ENCODE measurements around the gene KCNRG. TPM values are rescaled to one million over a fixed set of nuclear protein-coding genes. Genes with fewer than 3 reads are reported as not detected.

KCNRG gene
- total RNA-seq, 1 donor from 2014 or later = 0.61 TPM

DNA sequence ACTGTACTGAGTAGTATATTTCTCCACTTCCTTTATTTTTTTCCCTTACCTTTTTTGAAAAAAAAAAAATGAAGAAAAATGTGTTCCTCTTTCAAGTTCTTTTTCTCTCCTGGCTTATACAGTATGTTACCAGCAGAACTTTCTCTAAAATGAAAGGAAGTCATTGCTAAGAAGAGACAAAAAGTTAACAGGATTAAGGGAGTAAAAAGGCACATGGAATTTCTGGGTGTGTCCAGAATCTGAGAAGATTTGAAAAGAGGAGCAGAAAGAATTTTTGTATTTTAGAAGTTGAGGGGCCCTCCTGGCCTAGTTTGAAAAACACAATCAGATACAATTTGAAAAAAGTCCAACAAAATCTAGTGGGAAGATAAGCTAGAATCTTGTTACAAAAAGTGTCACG, 39.4 kb upstream of the KCNRG start:
- Histone ChIP-seq H3K4me2 (ENCODE audit: low read length) (no peak overlapping the region), H3K9ac (ENCODE audit: low read length) (no peak overlapping the region), H3K79me2 (ENCODE audit: insufficient read depth, low read length) (no peaks in the 10 kb centered on the region), H3K4me3 (ENCODE audit: insufficient read depth, low read depth, low read length) (no peak overlapping the region), H3K9me3 (ENCODE audit: insufficient read depth, low read depth, low read length) (no peaks in the 10 kb centered on the region), H2AFZ (ENCODE audit: low read depth, low read length) (no peak overlapping the region), H3K4me1 (ENCODE audit: insufficient read depth, low read length) (no peaks in the 10 kb centered on the region), H3K27ac (ENCODE audit: low read depth, low read length) (no peak overlapping the region), H4K20me1 (ENCODE audit: insufficient read depth, low read length) (no peaks in the 10 kb centered on the region), H3K27me3 (ENCODE audit: insufficient read depth, low read length) (no peaks in the 10 kb centered on the region), H3K36me3 (ENCODE audit: insufficient read depth, low read length) (no peaks in the 10 kb centered on the region)
- FAIRE-seq = no peak
- peaks cover 7% of the 10 kb centered on the region for H3K4me1 Mint-ChIP-seq (ENCODE audit: low read depth, unreplicated experiment)
- DNase-seq (ENCODE audit: low read depth) = no peak
- H3K9me3 Mint-ChIP-seq (ENCODE audit: unreplicated experiment) = no peaks in the 10 kb centered on the region
- H3K27me3 Mint-ChIP-seq (ENCODE audit: low read depth, unreplicated experiment) = peaks cover 3% of the 10 kb centered on the region
- no peak overlapping the region for H3K27ac Mint-ChIP-seq (ENCODE audit: unreplicated experiment)
- TF ChIP-seq CTCF (IDR thresholded peaks at IDR 0.05; ENCODE audit: insufficient read depth, low read depth, low read length) (no peak), EZH2 (IDR thresholded peaks at IDR 0.05; ENCODE audit: insufficient read depth, low read length) (no peak)
- no peak overlapping the region for H3K4me3 Mint-ChIP-seq (ENCODE audit: unreplicated experiment)
- H3K36me3 Mint-ChIP-seq (ENCODE audit: low read depth, unreplicated experiment) = no peaks in the 10 kb centered on the region

DNA sequence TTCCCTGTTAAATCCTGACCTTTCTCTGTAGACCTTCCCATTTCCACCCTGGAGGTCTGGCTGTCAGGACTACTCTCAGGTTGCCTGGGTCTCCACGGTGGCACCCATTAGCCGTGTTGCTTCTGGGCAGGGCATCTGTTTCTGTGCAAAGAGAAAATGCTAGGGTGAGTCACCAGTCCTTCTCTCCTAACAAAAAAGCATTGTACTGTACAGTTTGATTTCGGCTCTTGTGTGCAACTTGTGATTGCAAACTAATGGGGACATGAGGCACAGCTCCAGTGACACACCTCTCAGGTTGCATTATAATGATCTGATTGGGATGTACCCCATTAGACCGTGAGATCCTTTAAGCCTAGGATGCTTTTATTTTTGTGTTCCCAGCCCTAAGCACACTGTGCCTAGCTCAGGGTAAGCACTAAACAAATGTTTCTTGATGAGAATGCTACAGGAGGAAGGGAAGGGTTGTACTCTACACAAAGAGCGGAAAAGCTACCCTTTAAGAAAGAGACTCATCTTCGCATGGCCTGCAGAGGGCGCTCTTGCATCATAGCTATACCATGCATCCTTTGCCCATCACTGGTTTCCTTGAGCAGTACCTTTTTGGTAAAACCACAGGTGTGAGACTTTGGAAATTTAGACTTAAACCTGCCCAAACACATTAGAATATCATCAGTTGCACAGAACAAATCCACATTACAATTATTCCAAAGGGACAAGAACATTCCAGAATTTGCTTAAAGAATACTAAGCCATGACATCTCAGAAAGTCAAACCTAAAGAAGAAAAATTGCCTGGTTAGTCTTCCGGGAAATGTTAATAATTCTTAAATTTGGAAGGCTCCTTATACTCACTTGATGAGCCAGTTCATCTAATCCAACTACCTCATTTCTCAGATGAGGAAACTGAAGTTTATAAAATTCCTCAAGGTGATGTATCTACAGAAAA, 38.7 kb upstream of the KCNRG start:
- DNase-seq (ENCODE audit: low read depth) (peak; percentile 47), FAIRE-seq (peak; percentile 17)
- Mint-ChIP-seq H3K4me1 (ENCODE audit: low read depth, unreplicated experiment) (peaks cover 7% of the 10 kb centered on the region), H3K27me3 (ENCODE audit: low read depth, unreplicated experiment) (peaks cover 3% of the 10 kb centered on the region), H3K4me3 (ENCODE audit: unreplicated experiment) (peak overlapping the region; percentile 13), H3K27ac (ENCODE audit: unreplicated experiment) (no peak overlapping the region), H3K9me3 (ENCODE audit: unreplicated experiment) (no peaks in the 10 kb centered on the region), H3K36me3 (ENCODE audit: low read depth, unreplicated experiment) (no peaks in the 10 kb centered on the region)
- H3K9ac ChIP-seq (ENCODE audit: low read length) = no peak overlapping the region
- no peaks in the 10 kb centered on the region for H4K20me1 ChIP-seq (ENCODE audit: insufficient read depth, low read length)
- H3K4me1 ChIP-seq (ENCODE audit: insufficient read depth, low read length) = no peaks in the 10 kb centered on the region
- no peaks in the 10 kb centered on the region for H3K79me2 ChIP-seq (ENCODE audit: insufficient read depth, low read length)
- H3K4me3 ChIP-seq (ENCODE audit: insufficient read depth, low read depth, low read length) = no peak overlapping the region
- H3K9me3 ChIP-seq (ENCODE audit: insufficient read depth, low read depth, low read length) = no peaks in the 10 kb centered on the region
- H3K27me3 ChIP-seq (ENCODE audit: insufficient read depth, low read length) = no peaks in the 10 kb centered on the region
- peak overlapping the region; percentile 32 for H3K4me2 ChIP-seq (ENCODE audit: low read length)
- H3K27ac ChIP-seq (ENCODE audit: low read depth, low read length) = no peak overlapping the region
- H3K36me3 ChIP-seq (ENCODE audit: insufficient read depth, low read length) = no peaks in the 10 kb centered on the region
- H2AFZ ChIP-seq (ENCODE audit: low read depth, low read length) = peak overlapping the region; percentile 0
- TF ChIP-seq EZH2 (IDR thresholded peaks at IDR 0.05; ENCODE audit: insufficient read depth, low read length) (no peak), CTCF (IDR thresholded peaks at IDR 0.05; ENCODE audit: insufficient read depth, low read depth, low read length) (peak; percentile 96)

DNA sequence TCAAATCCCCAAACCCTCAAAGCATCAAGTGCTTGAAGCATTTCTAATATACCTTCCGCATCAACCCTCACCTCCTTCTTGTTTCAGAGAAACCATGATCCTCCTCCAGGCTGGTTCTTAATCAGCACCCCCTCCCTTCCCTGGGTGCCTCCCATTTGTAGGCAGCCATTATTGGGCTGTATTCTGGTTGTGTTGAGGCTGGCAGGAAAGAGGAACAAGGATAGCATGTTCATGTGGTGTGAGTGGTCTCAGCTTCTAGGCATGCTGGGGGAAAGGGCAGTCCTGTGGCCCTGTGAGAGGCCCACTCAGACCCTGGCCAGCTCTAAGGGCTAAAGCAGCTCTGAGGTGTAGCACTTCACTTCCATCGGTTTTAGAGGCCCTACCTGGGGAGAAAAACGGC, 37.3 kb upstream of the KCNRG start:
- H3K4me1 Mint-ChIP-seq (ENCODE audit: low read depth, unreplicated experiment) = peaks cover 7% of the 10 kb centered on the region
- no peak overlapping the region for H3K27ac ChIP-seq (ENCODE audit: low read depth, low read length)

More for the DNA sequence above, 37.3 kb upstream of the KCNRG start:
- H3K27me3 ChIP-seq (ENCODE audit: insufficient read depth, low read length) = no peaks in the 10 kb centered on the region
- H2AFZ ChIP-seq (ENCODE audit: low read depth, low read length) = no peak overlapping the region
- H3K4me3 ChIP-seq (ENCODE audit: insufficient read depth, low read depth, low read length) = no peak overlapping the region
- no peak overlapping the region for H3K4me3 Mint-ChIP-seq (ENCODE audit: unreplicated experiment)
- H3K27ac Mint-ChIP-seq (ENCODE audit: unreplicated experiment) = no peak overlapping the region
- DNase-seq (ENCODE audit: low read depth) (no peak), FAIRE-seq (no peak)
- peaks cover 3% of the 10 kb centered on the region for H3K27me3 Mint-ChIP-seq (ENCODE audit: low read depth, unreplicated experiment)
- no peaks in the 10 kb centered on the region for H3K36me3 ChIP-seq (ENCODE audit: insufficient read depth, low read length)
- no peaks in the 10 kb centered on the region for H3K36me3 Mint-ChIP-seq (ENCODE audit: low read depth, unreplicated experiment)
- H4K20me1 ChIP-seq (ENCODE audit: insufficient read depth, low read length) = no peaks in the 10 kb centered on the region
- H3K9me3 Mint-ChIP-seq (ENCODE audit: unreplicated experiment) = no peaks in the 10 kb centered on the region
- no peaks in the 10 kb centered on the region for H3K9me3 ChIP-seq (ENCODE audit: insufficient read depth, low read depth, low read length)
- no peaks in the 10 kb centered on the region for H3K4me1 ChIP-seq (ENCODE audit: insufficient read depth, low read length)
- H3K9ac ChIP-seq (ENCODE audit: low read length) = no peak overlapping the region
- no peaks in the 10 kb centered on the region for H3K79me2 ChIP-seq (ENCODE audit: insufficient read depth, low read length)
- no peak overlapping the region for H3K4me2 ChIP-seq (ENCODE audit: low read length)
- TF ChIP-seq CTCF (IDR thresholded peaks at IDR 0.05; ENCODE audit: insufficient read depth, low read depth, low read length) = no peak
- no peak for TF ChIP-seq EZH2 (IDR thresholded peaks at IDR 0.05; ENCODE audit: insufficient read depth, low read length)
